Activated CD4-positive, alpha-beta T cell treated with anti-CD3 and anti-CD28 coated beads, Interleukin-2, Interleukin-6, amounts not matched to agents 100 ng/mL and 50 ng/mL, durations not matched to agents 16 hours and 8 hours (primary cell): ENCODE results near the gene AKAP9.
"Not testable (repeated sequence)": the region's sequence is repeated elsewhere in the genome, so short reads cannot be mapped to it uniquely, and the experiment has no call there.

Source experiments
- DNase-seq: peaks from one replicate; pipeline ENCODE4 v3.0.0-alpha.2; 2020

The AKAP9 gene

DNA sequence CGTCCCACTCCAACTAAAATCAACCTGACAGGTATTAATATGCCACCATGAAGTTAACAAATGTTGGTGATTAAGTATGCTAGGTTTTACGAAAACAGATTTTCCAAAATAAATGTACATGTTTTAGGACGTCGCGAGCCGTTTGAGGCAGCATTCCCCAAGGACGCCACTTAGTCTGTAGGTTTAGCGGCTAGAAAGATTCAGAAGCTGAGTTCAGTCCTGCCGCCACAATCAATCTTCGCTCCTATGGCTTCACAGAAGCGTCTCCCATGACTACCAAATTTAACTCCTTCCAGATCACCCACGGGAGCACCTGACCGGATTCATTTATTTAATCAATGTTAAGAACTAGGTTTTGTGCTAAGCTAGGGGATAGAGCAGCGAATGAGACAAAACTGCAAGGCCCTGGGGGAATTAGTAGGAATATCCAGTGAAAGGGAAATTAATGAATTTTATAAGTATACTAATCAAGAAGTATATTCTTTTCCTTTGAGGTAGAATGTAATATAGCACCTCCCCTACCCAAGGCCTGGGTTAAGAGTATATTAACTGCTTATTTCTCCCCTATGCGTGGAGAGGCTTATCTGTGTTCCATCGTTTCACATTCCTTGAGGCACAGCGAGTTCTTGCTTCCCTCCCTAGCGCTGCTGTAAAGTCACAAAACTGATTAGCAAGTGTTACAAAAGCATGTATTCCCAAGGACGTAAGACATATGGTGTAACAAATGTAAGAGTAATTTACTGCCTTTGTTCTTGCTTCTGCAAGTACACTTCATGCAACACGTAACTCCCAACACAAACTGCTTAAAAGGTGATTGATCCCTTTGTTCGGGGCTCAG is 194.6 kb downstream of the AKAP9 start:
- peak; percentile 10 for DNase-seq

DNA sequence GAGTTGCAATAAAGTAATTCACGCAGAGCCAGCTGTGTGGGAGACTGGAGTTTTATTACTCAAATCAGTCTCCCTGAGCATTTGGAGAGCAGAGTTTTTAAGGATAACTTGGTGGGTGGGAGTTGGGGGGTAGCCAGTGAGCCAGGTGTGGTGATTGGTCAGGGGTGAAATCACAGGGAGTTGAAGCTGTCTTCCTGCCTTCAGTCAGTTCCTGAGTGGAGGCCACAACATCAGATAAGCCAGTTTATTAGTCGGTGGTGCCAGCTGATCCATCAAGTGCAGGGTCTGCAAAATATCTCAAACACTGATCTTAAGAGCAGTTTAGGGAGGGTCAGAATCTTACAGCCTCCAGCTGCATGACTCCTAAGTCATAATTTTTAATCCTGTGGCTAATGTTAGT is 196.9 kb downstream of the AKAP9 start:
- DNase-seq, result no peak

DNA sequence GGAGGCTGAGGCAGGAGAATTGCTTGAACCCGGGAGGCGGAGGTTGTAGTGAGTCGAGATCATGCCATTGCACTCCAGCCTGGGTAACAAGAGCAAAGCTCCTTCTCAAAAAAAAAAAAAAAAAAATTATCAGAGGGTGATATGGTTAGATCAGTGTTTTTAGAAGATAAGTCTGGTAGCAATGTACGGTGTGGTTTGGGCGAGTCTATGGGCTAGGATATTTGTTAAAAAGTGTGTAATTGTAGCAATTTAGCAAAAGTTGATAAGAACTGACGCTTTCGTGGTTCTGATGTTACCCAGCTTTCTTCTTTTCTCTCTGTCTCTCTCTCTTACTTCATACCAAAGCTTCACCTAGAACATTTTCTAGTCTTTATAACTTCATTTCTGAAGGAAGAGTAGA is 200.5 kb downstream of the AKAP9 start:
- no peak for DNase-seq

DNA sequence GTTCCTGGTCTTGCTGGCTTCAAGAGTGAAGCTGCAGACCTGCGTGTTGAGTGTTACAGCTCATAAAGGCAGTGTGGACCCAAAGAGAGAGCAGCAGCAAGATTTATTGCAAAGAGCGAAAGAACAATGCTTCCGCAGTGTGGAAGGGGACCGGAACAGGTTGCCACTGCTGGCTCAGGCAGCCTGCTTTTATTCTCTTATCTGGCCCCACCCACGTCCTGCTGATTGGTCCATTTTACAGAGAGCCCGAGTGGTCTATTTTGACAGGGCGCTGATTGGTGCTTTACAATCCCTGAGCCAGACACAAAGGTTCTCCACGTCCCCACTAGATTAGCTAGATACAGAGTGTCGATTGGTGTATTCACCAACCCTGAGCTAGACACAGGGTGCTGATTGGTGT is 202.1 kb downstream of the AKAP9 start:
- not testable (repeated sequence) for DNase-seq

DNA sequence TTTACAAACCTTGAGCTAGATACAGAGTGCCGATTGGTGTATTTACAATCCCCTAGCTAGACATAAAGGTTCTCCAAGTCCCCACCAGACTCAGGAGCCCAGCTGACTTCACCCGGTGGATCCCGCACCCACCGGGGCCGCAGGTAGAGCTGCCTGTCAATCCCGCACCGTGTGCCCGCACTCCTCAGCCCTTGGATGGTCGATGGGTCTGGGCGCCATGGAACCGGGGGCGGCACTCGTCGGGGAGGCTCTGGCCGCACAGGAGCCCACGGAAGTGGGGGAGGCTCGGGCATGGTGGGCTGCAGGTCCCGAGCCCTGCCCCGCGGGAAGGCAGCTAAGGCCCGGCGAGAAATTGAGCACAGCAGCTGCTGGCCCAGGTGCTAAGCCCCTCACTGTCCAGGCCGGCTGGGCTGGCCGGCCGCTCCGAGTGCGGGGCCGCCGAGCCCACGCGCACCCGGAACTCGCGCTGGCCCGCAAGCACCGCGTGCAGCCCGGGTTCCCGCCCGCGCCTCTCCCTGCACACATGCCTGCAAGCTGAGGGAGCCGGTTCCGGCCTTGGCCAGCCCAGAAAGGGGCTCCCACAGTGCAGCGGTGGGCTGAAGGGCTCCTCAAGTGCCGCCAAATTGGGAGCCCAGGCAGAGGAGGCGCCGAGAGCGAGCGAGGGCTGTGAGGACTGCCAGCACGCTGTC is 202.7 kb downstream of the AKAP9 start:
- not testable (repeated sequence) for DNase-seq

DNA sequence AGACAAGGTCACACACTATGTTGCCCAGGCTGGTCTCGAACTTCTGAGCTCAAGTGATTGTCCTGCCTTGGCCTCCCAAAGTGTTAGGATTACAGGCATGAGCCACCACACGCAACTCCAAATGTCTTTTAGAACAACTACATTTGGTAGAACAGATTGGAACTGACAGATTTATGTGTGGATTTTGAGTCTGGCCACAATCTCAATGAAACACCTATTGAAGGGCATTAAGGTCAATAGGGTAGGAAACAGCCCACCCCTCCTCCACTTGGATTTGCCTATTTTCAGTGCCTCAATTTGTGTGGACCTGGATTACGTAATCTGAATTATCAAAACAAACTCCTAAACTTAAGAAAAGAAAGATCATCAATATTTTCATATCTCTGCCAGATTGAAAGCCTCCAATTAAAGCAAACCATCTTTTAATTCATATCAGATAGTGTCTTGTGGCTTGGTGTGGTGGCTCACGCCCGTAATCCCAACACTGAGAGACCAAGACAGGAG is 209.1 kb downstream of the AKAP9 start:
- DNase-seq, result no peak

DNA sequence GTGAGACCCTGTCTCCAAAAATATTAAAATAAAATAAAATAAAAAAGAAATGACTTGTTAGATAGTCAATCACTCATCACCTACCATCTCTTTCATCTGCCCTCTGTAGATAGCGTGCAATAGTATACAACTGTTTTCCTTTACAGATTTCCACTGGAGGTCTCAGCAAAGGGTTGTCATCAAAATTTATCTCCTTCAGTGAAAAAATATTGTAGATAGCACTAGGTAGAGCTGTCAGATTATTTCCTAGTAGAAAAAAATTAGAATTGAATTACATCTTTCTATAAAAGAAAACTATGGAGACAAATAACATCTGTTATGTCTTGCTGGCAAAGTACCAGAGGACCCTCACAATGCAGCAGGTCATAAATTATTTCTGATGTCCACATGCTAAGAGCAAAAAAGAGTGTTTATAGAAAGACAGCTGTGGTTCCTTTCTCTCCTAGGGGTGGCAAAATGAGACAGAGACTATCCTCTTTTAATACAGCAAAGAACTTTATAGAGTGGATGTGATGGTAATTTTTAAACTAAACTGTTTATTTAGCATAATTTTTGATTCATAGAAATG is 209.9 kb downstream of the AKAP9 start:
- DNase-seq, result no peak

DNA sequence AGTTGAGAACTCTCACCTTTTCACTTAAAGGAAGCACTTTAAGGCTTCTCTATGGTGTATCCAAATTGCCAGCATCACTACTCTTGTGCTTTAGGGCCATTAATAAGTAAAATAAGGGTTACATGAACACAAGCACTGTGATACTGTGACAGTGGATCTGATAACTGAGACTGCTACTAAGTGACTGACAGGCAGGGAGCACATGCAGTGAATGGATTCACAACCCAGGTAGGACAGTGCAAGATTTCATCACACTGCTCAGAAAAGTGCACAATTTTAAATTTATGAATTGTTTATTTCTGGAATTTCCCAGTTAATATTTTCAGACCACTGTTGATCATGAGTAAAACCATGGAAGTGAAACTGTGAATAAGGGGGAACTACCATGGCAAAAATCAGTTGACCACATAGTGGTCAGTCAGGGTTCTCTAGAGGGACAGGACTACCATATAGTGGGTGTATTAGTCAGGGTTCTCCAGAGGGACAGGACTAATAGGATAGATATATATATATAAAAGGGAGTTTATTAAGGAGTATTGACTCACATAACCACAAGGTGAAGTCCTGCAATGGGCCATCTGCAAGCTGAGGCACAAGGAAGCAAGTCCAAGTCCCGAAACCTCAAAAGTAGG is 214.6 kb downstream of the AKAP9 start:
- DNase-seq, result no peak

DNA sequence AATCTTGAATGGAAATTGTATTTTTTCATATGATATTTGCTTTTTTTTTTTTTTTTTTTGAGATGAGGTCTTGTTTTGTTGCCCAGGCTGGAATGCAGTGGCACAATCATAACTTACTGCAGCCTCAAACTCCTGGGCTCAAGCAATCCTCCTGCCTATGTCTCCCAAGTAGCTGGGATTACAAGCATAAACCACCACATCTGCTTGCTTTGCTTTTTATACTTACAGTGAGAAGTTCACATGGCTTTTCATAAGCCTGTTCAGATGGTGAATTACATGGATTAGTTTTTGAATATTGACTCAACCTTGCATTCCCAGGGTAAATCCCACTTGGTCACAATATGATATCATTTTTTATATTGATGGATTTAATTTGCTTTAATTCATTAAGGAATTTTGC is 216.3 kb downstream of the AKAP9 start:
- no peak for DNase-seq

DNA sequence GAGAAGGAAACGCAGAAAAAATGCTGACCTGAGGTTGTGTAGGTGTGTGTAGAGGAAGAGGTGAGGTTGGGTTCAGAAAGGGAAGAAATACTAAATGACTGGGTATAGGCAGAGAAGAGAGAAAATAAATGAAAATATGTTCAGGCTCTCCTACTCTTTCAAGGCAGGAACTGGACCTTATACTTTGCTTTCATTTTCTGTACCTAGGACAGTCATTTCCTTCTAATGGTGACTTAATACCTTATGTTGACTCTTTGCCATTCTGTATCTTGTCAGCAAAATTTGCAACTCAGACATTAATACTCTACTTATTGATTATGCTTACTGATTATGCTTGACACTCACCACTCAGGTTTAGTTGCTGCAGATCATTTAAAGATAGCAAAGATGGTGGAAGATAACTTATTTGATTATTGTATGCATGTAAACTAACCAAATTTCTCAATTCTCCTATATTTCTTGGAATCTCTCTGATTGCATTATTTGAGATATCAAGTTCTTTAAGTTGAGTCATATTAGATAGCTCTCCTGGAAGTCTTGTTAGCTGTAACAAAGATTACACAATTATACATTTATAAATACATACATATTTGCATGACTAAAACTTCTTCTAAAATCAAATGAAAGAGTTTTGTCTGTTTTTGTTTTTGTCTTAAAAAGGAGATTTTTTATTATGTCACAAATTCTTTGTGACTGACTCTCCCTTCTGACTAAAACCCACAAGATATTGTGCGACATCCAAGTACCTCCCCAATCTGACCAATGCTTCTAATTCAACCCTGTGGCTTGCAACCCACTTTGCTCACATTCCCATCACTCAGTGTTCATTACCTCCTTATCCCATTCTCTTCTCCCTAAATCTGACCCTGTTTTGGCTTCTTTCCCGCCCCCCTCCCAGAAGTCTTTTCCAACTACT is 218.3 kb downstream of the AKAP9 start:
- DNase-seq, result no peak
